K562 (cell line): ENCODE results near the gene MIF. TPM values are rescaled to one million over a fixed set of nuclear protein-coding genes. Genes with fewer than 3 reads are reported as not detected.
"Not testable (repeated sequence)": the region's sequence is repeated elsewhere in the genome, so short reads cannot be mapped to it uniquely, and the experiment has no call there.

Source experiments
- ATAC-seq: fragments of 200-7000 bp; cut with Tn5 transposase; 3 replicates; pipeline ENCODE4 v1.9.1; 2020; ENCODE audit warnings: moderate library complexity
- BruUV-seq: library from RNA; stranded (reverse); fragments of 400-500 nt; replicated peaks from 2 replicates; lab custom pipeline; 2021; lab: Mats Ljungman, UMichigan
- CTCF ChIA-PET: fragments of 300-600 bp; formaldehyde crosslinking; extraction: SDS; loops from one replicate; lab custom pipeline; 2021; ENCODE audit warnings: low intra/inter-chr PET ratio; lab: Yijun Ruan, JAX
- POLR2A ChIA-PET: fragments of 300-600, 350-650 bp; sonication (Branson Sonifier 250); formaldehyde crosslinking; extraction: SDS; loops from one replicate; lab custom pipeline; 2021; ENCODE audit warnings: antibody characterized with exemption, inconsistent platforms; lab: Yijun Ruan, JAX
- DNase-seq, 4 experiments: peaks; one replicate each; pipeline versions ENCODE4 v3.0.0 to v3.0.0-alpha.2; 2011 to 2018; ENCODE audit warnings: low spot score in 3 of 4, mixed read lengths in 3 of 4; ENCODE audit errors: extremely low read depth in 1 of 4
- FAIRE-seq: peaks from 2 replicates; lab custom pipeline; 2011; peaks lifted over from hg19 to GRCh38; lab: Jason Lieb, UNC
- H2AFZ ChIP-seq: 2 replicates; pipeline ENCODE4 v1.6.0; 2011; ENCODE audit warnings: low read depth, low read length, control low read depth, inconsistent platforms
- H3K27ac ChIP-seq: fragments of 200-600 bp; 3 replicates; pipeline ENCODE4 v1.8.0; 2011; ENCODE audit warnings: low read depth, mild to moderate bottlenecking, control low read depth, inconsistent platforms, low read length, moderate library complexity, mixed read lengths; ENCODE audit errors: extremely low read depth
- H3K27me3 ChIP-seq, 2 experiments: fragments of 300-600 bp in 1 of 2; 2 replicates in 1 of 2; 3 replicates in 1 of 2; pipeline versions ENCODE4 v1.6.0 to v1.8.0; 2011; ENCODE audit warnings: inconsistent platforms in 2 of 2, low read length in 2 of 2, mild to moderate bottlenecking in 1 of 2, mixed read lengths in 1 of 2, moderate library complexity in 1 of 2; ENCODE audit not compliant: control insufficient read depth in 2 of 2, insufficient read depth in 2 of 2
- H3K36me3 ChIP-seq: fragments of 300-600 bp; 3 replicates; pipeline ENCODE4 v1.8.0; 2011; ENCODE audit warnings: mild to moderate bottlenecking, low read length, inconsistent platforms; ENCODE audit not compliant: control insufficient read depth, insufficient read depth
- H3K4me1 ChIP-seq, 2 experiments: fragments of 200-600 bp in 1 of 2; replicated peaks in 1 of 2; 2 replicates in 1 of 2; 3 replicates in 1 of 2; pipeline versions ENCODE4 v1.5.1 to v1.8.0; 2011; ENCODE audit warnings: inconsistent platforms in 2 of 2, low read length in 2 of 2, mild to moderate bottlenecking in 1 of 2, mixed read lengths in 1 of 2, moderate library complexity in 1 of 2; ENCODE audit not compliant: control insufficient read depth in 2 of 2, insufficient read depth in 2 of 2
- H3K4me2 ChIP-seq: 2 replicates; pipeline ENCODE4 v1.6.1; 2011; ENCODE audit warnings: low read length, control low read depth, inconsistent platforms, mixed read lengths; ENCODE audit not compliant: insufficient read depth
- H3K4me3 ChIP-seq: fragments of 200-600 bp; sonication (generic), shearing (Covaris generic); 2 replicates; pipeline ENCODE4 v1.5.1; 2016; ENCODE audit warnings: control low read depth, inconsistent platforms
- H3K79me2 ChIP-seq: fragments of 200-600 bp; 3 replicates; pipeline ENCODE4 v1.8.0; 2011; ENCODE audit warnings: low read length, inconsistent platforms; ENCODE audit not compliant: control insufficient read depth, insufficient read depth
- H3K9ac ChIP-seq, 2 experiments: 2 replicates each; pipeline versions ENCODE4 v1.6.0 to v1.6.1; 2011; ENCODE audit warnings: low read depth in 2 of 2, low read length in 2 of 2, control low read depth in 1 of 2, inconsistent platforms in 1 of 2, mild to moderate bottlenecking in 1 of 2, mixed read lengths in 1 of 2; ENCODE audit not compliant: insufficient read depth in 1 of 2
- H3K9me1 ChIP-seq: one replicate; pipeline ENCODE4 v1.6.0; 2011; ENCODE audit warnings: inconsistent platforms, mild to moderate bottlenecking, low read length, moderate library complexity; ENCODE audit not compliant: control insufficient read depth, insufficient read depth
- H3K9me3 ChIP-seq: replicated peaks from 2 replicates; pipeline ENCODE4 v1.5.1; 2011; ENCODE audit warnings: low read depth, low read length, inconsistent platforms; ENCODE audit not compliant: control insufficient read depth, insufficient read depth
- H4K20me1 ChIP-seq: replicated peaks from 2 replicates; pipeline ENCODE4 v1.6.1; 2011; ENCODE audit warnings: low read length, inconsistent platforms, mixed read lengths; ENCODE audit not compliant: control insufficient read depth, insufficient read depth
- CBFA2T2 ChIP-seq: fragments of 450-650 bp; conservative IDR thresholded peaks from 2 replicates; pipeline ENCODE4 v1.6.1; 2017; ENCODE audit warnings: mild to moderate bottlenecking
- CBFA2T3 ChIP-seq: fragments of 450-650 bp; IDR thresholded peaks from 2 replicates; pipeline ENCODE4 v1.6.1; 2017
- CEBPB ChIP-seq: fragments of 450-650 bp; IDR thresholded peaks from 2 replicates; pipeline ENCODE4 v1.6.1; 2016; ENCODE audit warnings: missing genetic modification characterization, missing compliant biosample characterization
- CTBP1 ChIP-seq: fragments of 450-650 bp; IDR thresholded peaks from 2 replicates; pipeline ENCODE4 v1.6.1; 2016; ENCODE audit warnings: borderline replicate concordance
- WGBS: fragments of 100-300 bp; shearing (Covaris generic); methylation state at CpG from one replicate; pipeline ENCODE4 v1.1.6; 2016; ENCODE audit warnings: low coverage, mixed read lengths; ENCODE audit not compliant: insufficient coverage; ENCODE audit errors: missing lambda C conversion rate; 5-methylcytosine and 5-hydroxymethylcytosine counted together
- in situ Hi-C: fragments of 300-500 bp; cut with MboI; formaldehyde crosslinking; loops from 4 replicates; pipeline ENCODE4 v1.15.0; 2018; ENCODE audit warnings: inconsistent platforms, mixed read lengths
- intact Hi-C: fragments of 100-400 bp; cut with micrococcal nuclease; formaldehyde crosslinking; loops from 2 replicates; pipeline ENCODE4 v1.14.2; 2022
- polyA plus RNA-seq, 8 experiments: library from polyadenylated mRNA; depleted of rRNA in 4 of 8; stranded (reverse) in 5 of 8; unstranded in 3 of 8; fragments of >200 nt; fragmentation: Nextera tagmentation in 2 of 8; fragmentation: Illumina TruSeq in 1 of 8; extraction: Ambion mirVana in 2 of 8; extraction: Trizol in 1 of 8; gene quantifications; 2 replicates each; pipeline versions ENCODE4 v1.2.1 to v1.2.3, GENCODE V29; 2011 to 2014; ENCODE audit warnings: inconsistent platforms in 1 of 8, missing spikeins in 1 of 8
- total RNA-seq, 7 experiments: library from RNA; depleted of rRNA in 6 of 7; stranded (reverse); fragments of >200 nt in 6 of 7; fragmentation: Illumina TruSeq in 2 of 7; extraction: Trizol in 2 of 7; gene quantifications; 2 replicates each; pipeline versions ENCODE4 v1.2.1 to v1.2.3, GENCODE V29; 2011 to 2021; ENCODE audit warnings: low replicate concordance in 1 of 7

MIF gene
- total and polyA plus RNA-seq, 9 of the 15 experiments (the other 6 are each of a cell fraction or from before 2014, with no cell fraction given), result 7.4 to 666 (median 193) TPM

DNA sequence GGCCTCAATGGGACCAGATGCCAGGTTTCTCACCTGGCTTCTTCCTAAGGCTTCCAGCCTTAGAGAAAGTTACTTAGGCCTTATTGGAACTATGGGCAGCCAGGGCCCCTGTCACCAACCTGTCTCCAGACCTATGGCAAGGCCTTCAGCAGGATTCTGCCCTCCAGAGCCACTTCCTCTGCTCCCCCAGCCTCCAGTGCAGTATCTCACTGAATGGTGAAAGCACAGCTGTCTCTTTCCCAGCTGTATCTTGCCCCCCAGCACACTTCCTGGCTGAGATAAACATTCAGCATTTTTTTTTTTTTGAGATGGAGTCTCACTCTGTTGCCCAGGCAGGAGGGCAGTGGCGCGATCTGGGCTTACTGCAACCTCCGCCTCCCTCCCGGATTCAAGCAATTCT lies 35.0 kb upstream of the MIF start:
- ChIA-PET CTCF (no interaction called here), POLR2A (interaction anchor here (1.3 kb wide), 1 partner anchor 35 kb away, joined by 6 read pairs; the partner anchor contains the start of gene MIF)
- intact Hi-C loops (no loop called here), in situ Hi-C loops (loop anchor here (25.0 kb wide), 1 partner anchor 547 kb away; no protein-coding TSS in a partner anchor)
- FAIRE-seq (no peak), DNase-seq (no peak), ATAC-seq (no peak)
- H3K4me1 ChIP-seq, result peaks cover 0 to 19% of the 10 kb centered on the region in 2 experiments; a peak in 3 of 5 replicates
- no peaks in the 10 kb centered on the region for H3K9me1 ChIP-seq
- no peak overlapping the region for H3K9ac ChIP-seq
- H3K27me3 ChIP-seq, result no peaks in the 10 kb centered on the region
- no peaks in the 10 kb centered on the region for H3K36me3 ChIP-seq
- no peak overlapping the region for H3K4me3 ChIP-seq
- no peaks in the 10 kb centered on the region for H4K20me1 ChIP-seq
- BruUV-seq, result no TSS peak
- no peaks in the 10 kb centered on the region for H3K79me2 ChIP-seq
- H3K27ac ChIP-seq, result no peak overlapping the region
- TF ChIP-seq CBFA2T2, result 0 out of 2 replicates have a peak, but pooled peaks have one; percentile 18
- peak; percentile 52 for TF ChIP-seq CBFA2T3
- TF ChIP-seq CTBP1, result no peak
- 90% methylated on average over 4 of the region's 4 CpGs for WGBS
- H3K4me2 ChIP-seq, result no peak overlapping the region
- H3K9me3 ChIP-seq, result no peaks in the 10 kb centered on the region
- no peak overlapping the region for H2AFZ ChIP-seq

- POLR2A ChIA-PET, result interaction anchor here (0.6 kb wide), 1 partner anchor 10 kb away, joined by 3 read pairs; no protein-coding TSS in a partner anchor
- H3K9me3 ChIP-seq, H3K9ac ChIP-seq, H3K79me2 ChIP-seq, H2AFZ ChIP-seq, ATAC-seq, H4K20me1 ChIP-seq, H3K9me1 ChIP-seq, FAIRE-seq, H3K4me2 ChIP-seq, CTCF ChIA-PET, H3K4me3 ChIP-seq, H3K36me3 ChIP-seq, DNase-seq, H3K27ac ChIP-seq, BruUV-seq, intact Hi-C loops, H3K27me3 ChIP-seq: not testable (repeated sequence)
- H3K4me1 ChIP-seq, result peaks cover 0 to 19% of the 10 kb centered on the region in 2 experiments; a peak in 3 of 5 replicates
- in situ Hi-C loops, result loop anchor here (25.0 kb wide), 1 partner anchor 548 kb away; no protein-coding TSS in a partner anchor
- WGBS, result 48% methylated on average over 8 of the region's 8 CpGs
- TF ChIP-seq CEBPB (tag), result peak; percentile 35; the same call in 1 of the 2 replicates
These were observed 34.0 kb upstream of the MIF start for GRCh38 chr22:23860187-23860586.
